Ramos (cell line): Measurements from ENCODE around the gene HPD.
"Not testable (repeated sequence)": the region's sequence is repeated elsewhere in the genome, so short reads cannot be mapped to it uniquely, and the experiment has no call there.

Experiments used
- in situ Hi-C: fragments of 300-500 bp; cut with MboI; formaldehyde crosslinking; loops from one replicate; pipeline ENCODE4 v1.14.3; 2022; ENCODE audit warnings: low sequenced_read_pairs; ENCODE audit not compliant: unreplicated experiment

HPD gene

GRCh38 chr12:121858662-121859572 lies at the start of gene HPD:
Gene HPD, minus strand, starts transcription at chr12:121858859. Its CDS starts 36 bp downstream, at chr12:121858823.
- in situ Hi-C loops = no loop called here

DNA sequence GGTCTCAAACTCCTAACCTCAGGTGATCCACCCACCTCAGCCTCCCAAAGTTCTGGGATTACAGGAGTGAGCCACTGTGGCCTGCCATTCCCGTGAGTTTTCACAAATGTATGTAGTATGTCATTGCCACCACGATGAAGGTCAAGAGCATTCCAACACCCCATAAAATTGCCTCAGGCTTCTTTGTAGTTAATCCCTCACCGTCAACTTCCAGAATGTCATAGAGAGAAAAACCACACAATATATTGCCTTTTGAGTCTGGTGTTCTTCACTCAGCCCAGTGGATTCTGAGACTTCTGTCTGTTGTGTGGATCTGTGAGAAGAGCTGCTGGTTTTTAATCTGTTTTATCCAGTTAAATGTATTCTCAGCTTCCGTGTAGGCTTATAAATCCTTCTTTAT lies 47.1 kb upstream of the HPD start:
- in situ Hi-C loops = no loop called here

- in situ Hi-C loops = no loop called here
Measured at GRCh38 chr12:121903202-121903601, 44.5 kb upstream of the HPD start.

DNA sequence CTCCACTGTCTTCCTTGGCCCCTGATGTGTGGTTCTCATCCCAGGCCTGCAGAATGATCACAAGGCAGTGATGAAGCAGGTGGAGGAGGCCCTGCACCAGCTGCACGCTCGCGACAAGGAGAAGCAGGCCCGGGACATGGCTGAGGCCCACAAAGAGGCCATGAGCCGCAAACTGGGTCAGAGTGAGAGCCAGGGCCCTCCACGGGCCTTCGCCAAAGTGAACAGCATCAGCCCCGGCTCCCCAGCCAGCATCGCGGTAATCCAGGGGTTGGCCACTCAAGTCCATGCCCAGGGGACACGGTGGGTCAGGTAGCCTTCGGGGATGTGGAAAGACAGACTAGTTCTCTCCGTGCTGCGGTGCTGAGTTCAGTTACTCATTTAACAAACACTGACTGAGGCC lies 40.9 kb upstream of the HPD start:
- in situ Hi-C loops = no loop called here

- in situ Hi-C loops = no loop called here
Measured at GRCh38 chr12:121898287-121898686, 39.6 kb upstream of the HPD start.

DNA sequence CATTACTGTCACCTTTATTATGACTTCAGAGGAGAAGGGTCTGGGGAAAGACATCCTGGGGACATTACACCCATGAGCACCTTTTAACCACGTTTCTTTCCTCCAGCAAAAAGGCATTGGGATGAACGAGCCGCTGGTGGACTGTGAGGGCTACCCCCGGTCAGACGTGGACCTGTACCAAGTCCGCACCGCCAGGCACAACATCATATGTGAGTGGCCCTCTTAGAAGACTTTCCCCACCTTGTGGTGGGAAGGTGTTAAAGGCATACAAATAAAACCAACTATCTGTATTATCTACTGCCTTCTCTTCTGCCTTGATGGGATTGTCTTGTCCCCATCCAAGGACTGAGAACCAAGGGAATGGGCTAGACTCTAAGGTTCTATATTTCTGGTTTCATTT lies 36.0 kb upstream of the HPD start:
- in situ Hi-C loops = no loop called here

- in situ Hi-C loops = no loop called here
Measured at GRCh38 chr12:121893961-121894460, 35.4 kb upstream of the HPD start.

DNA sequence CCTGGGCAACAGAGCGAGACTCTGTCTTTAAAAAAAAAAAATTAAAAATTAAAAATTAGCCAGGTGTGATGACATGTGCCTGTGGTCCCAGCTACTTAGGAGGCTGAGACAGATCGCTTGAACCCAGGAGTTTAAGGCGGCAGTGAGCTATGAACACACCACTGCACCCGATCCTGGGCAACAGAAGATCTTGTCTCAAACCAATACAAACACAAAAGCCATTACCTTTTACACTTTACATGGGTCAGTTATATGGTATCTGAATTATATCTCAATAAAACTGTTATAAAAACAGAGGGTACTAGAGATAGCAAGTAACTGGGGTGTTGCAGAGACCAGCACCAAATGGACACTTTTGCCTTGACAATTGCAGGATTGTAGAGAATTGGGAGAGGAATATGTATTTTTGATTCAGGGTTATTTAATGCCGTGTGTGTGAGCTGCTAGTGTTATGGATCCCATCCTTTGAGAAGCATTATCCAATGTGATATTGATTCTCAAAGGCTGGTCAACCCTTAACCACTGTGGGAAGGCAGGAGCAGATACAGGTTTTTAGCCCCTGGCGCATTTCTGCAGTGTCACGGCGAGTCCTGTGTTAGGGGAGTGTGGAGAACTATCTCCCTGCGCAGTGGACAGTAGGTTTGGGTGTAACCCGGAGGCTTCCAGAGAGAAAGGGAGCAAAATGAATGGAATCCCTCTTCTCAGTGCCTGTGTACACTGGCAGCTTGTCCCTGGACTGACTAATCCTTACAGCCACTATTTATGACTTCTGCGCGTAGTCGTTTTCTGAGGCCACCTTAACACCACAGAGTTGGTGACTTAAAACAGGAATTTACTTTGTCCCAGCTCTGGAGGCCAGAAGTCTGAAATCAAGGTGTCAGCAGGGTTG lies 34.3 kb upstream of the HPD start:
- in situ Hi-C loops = no loop called here

- in situ Hi-C loops = loop anchor here (5.0 kb wide), 2 partner anchors 97 to 197 kb away; partner anchors contain the start of gene RHOF
Measured at GRCh38 chr12:121889661-121890060, 31.0 kb upstream of the HPD start.

DNA sequence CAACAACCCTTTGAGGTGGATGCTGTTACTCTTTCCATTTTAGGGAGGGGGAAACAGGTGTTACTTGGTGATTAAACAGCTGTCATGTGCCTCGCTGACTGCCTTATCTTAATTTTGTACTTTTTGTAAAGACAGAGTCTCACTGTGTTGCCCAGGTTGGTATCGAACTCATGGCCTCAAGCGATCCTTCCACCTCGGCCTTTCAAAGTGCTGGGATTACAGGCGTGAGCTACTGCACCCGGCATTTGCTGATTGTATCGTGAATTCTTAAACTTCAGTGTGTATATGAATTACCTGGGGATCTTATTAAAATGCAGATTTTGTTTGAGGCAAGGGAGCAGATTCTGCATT lies 30.6 kb upstream of the HPD start:
- in situ Hi-C loops = loop anchor here (5.0 kb wide), 2 partner anchors 97 to 197 kb away; partner anchors contain the start of gene RHOF

- in situ Hi-C loops = loop anchor here (5.0 kb wide), 2 partner anchors 96 to 196 kb away; partner anchors contain the start of gene RHOF
Measured at GRCh38 chr12:121888478-121889273, 30.0 kb upstream of the HPD start, which contains the start of gene PSMD9. Gene PSMD9, plus strand, starts transcription at chr12:121888790. Its CDS starts 67 bp downstream, at chr12:121888857.

- in situ Hi-C loops = loop anchor here (5.0 kb wide), 2 partner anchors 96 to 196 kb away; partner anchors contain the start of gene RHOF
Measured at GRCh38 chr12:121888083-121888477, 29.4 kb upstream of the HPD start.

DNA sequence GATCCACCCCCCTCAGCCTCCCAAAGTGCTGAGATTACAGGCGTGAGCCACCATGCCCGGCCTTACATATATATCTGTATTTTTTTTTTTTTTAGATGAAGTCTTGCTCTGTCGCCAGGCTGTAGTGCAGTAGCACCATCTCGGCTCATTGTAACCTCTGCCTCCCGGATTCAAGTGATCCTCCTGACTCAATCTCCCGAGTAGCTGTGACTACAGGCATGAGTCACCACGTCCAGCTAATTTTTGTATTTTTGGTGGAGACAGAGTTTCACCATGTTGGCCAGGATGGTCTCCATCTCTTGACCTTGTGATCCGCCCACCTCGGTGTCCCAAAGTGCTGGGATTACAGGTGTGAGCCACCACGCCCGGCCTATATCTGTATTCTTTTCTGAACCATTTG lies 26.5 kb upstream of the HPD start:
- in situ Hi-C loops = loop anchor here (5.0 kb wide), 2 partner anchors 93 to 193 kb away; partner anchors contain the start of gene RHOF

GRCh38 chr12:121883315-121883660 lies 24.6 kb upstream of the HPD start:
- in situ Hi-C loops = no loop called here

GRCh38 chr12:121876080-121876447 lies 17.4 kb upstream of the HPD start:
- in situ Hi-C loops = not testable (repeated sequence)

- in situ Hi-C loops = no loop called here
Measured at GRCh38 chr12:121875582-121875981, 16.9 kb upstream of the HPD start.

DNA sequence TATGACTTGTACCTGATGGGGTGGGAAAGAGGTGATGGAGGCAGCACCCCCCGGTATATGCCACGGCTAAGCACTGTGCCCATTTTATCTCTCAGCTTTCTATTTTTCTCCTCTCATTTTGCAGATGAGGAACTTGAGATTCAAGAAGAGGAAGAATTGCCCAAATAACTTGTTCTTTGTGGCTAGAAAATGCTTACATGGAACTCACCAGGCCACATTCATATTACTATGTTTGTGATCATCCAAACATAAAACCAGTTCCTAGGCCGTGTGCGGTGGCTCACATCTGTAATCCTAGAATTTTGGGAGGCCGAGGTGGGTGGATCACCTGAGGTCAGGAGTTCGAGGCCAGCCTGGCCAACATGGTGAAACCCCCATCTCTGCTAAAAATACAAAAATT lies 15.4 kb upstream of the HPD start:
- in situ Hi-C loops = no loop called here

DNA sequence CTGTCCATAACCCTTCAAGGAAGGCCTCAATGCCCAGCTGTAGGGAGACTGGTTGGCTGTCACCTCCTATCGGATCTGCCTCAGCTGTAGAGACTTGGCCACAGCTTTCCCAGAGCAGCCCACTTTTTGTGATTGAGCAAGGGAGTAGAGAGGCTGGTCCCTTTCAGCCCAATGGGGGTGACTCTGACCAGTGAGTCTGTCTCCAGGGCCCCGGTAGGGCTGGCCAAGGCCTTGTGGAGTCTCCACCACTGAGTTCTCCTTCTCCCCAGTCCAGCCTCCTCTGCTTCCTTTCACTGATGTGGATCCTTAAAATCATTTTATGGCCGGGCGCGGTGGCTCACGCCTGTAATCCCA lies 14.5 kb upstream of the HPD start:
- in situ Hi-C loops = no loop called here

DNA sequence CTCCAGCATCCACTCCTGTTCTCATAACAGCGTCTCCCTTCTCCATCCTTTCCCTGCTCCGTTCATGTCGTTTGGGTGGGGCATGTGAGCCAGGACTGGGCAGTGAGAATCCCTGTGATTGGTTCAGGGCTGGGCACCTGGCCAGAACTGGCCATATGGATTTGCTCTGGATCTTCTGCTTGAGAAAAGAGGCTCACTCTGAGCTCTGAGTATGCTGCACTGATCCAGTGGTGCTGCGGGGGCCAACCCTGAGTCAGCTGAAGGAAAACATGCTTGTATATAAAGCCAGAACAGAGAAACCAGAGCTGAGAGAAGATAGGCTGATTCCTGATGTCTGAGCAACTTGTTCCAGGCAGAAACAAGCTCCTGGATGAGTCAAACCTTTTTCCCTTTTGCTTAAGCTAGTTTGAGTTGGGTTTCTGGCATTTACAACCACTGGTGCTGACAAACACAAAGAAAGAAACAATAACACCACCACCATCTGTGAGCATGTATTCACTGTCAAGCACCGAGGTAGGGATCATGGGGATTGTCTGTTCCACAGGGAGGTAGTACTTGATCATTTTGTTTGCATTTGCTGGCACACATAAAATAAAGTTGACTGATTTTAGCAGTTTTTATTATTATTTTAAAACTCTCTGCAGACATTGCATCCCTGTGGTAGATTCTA lies 14.0 kb upstream of the HPD start:
- in situ Hi-C loops = no loop called here
